Activated CD4-positive, CD25-positive, alpha-beta regulatory T cell (primary cell): ENCODE measurements around the gene TTC21B.

Experiments
- DNase-seq, 4 experiments: peaks; one replicate each; lab custom pipeline; 2025; lab: John Stamatoyannopoulos, UW

TTC21B gene

GRCh38 chr2:165835363-165835762 lies 118.2 kb downstream of the TTC21B start:
- no peak for DNase-seq

GRCh38 chr2:165833156-165833555 lies 120.4 kb downstream of the TTC21B start:
- DNase-seq: no peak

- no peak for DNase-seq
Measured at GRCh38 chr2:165827921-165828276, 125.7 kb downstream of the TTC21B start.

- no peak for DNase-seq
Measured at GRCh38 chr2:165827016-165827920, 126.3 kb downstream of the TTC21B start.

- DNase-seq: no peak
Measured at GRCh38 chr2:165825041-165825440, 128.5 kb downstream of the TTC21B start.
